HEK293 (cell line): ENCODE results near the gene MPV17L2.

ENCODE experiments used
- CTCF ChIA-PET: fragments of 350-600 bp; formaldehyde crosslinking; extraction: SDS; loops from one replicate; lab custom pipeline; 2021; ENCODE audit warnings: antibody characterized with exemption; lab: Yijun Ruan, JAX
- POLR2A ChIA-PET: fragments of 300-600 bp; formaldehyde crosslinking; extraction: SDS; loops from one replicate; lab custom pipeline; 2020; ENCODE audit warnings: antibody characterized with exemption, inconsistent platforms; lab: Yijun Ruan, JAX
- H3K27ac ChIP-seq: fragments of 200-500 bp; sonication (Bioruptor generic); 2 replicates; pipeline ENCODE4 v1.5.1; 2014; ENCODE audit warnings: low read depth, low read length, control low read depth, inconsistent platforms; ENCODE audit errors: extremely low read depth
- H3K36me3 ChIP-seq, 2 experiments: fragments of 200-500 bp in 1 of 2; sonication (Bioruptor generic) in 1 of 2; 1 replicate in 1 of 2; 2 replicates in 1 of 2; pipeline ENCODE4 v1.5.1; 2014 to 2017; ENCODE audit warnings: inconsistent platforms in 2 of 2, low read length in 2 of 2; ENCODE audit not compliant: control insufficient read depth in 2 of 2, insufficient read depth in 1 of 2
- H3K4me1 ChIP-seq: fragments of 200-500 bp; sonication (Bioruptor generic); 2 replicates; pipeline ENCODE4 v1.5.1; 2014; ENCODE audit warnings: mild to moderate bottlenecking, low read length, inconsistent platforms; ENCODE audit not compliant: control insufficient read depth, insufficient read depth
- H3K4me3 ChIP-seq: 2 replicates; pipeline ENCODE4 v1.5.1; 2011; ENCODE audit warnings: low read depth, mild to moderate bottlenecking, control low read depth, low read length, moderate library complexity
- H3K9me3 ChIP-seq: fragments of 200-500 bp; sonication (Bioruptor generic); 2 replicates; pipeline ENCODE4 v1.5.1; 2014; ENCODE audit warnings: low read depth, low read length, inconsistent platforms; ENCODE audit not compliant: control insufficient read depth, insufficient read depth
- HOXA7 ChIP-seq: sonication (generic); formaldehyde crosslinking; IDR thresholded peaks from 2 replicates; pipeline ENCODE4 v1.8.1; 2022; ENCODE audit warnings: missing genetic modification reagents, borderline replicate concordance
- KLF1 ChIP-seq: fragments of 450-650 bp; formaldehyde crosslinking; IDR thresholded peaks from 2 replicates; pipeline ENCODE4 v1.5.1; 2016; ENCODE audit warnings: missing biosample characterization, missing genetic modification characterization
- KLF8 ChIP-seq: fragments of 450-650 bp; formaldehyde crosslinking; IDR thresholded peaks from 2 replicates; pipeline ENCODE4 v1.5.1; 2016; ENCODE audit warnings: missing biosample characterization, missing genetic modification characterization
- SCRT2 ChIP-seq: fragments of 450-650 bp; formaldehyde crosslinking; IDR thresholded peaks from 2 replicates; pipeline ENCODE4 v1.5.1; 2016; ENCODE audit warnings: missing biosample characterization, missing genetic modification characterization
- SP7 ChIP-seq: fragments of 450-650 bp; formaldehyde crosslinking; IDR thresholded peaks from 2 replicates; pipeline ENCODE4 v1.5.1; 2016; ENCODE audit warnings: missing biosample characterization, missing genetic modification characterization
- ZBTB1 ChIP-seq: fragments of 450-650 bp; formaldehyde crosslinking; IDR thresholded peaks from 2 replicates; pipeline ENCODE4 v1.5.1; 2016; ENCODE audit warnings: missing biosample characterization, missing genetic modification characterization
- ZBTB17 ChIP-seq: fragments of 450-650 bp; formaldehyde crosslinking; IDR thresholded peaks from 2 replicates; pipeline ENCODE4 v1.5.1; 2016; ENCODE audit warnings: missing biosample characterization, missing genetic modification characterization
- ZBTB20 ChIP-seq: fragments of 450-650 bp; formaldehyde crosslinking; IDR thresholded peaks from 2 replicates; pipeline ENCODE4 v1.5.1; 2016; ENCODE audit warnings: missing biosample characterization, missing genetic modification characterization
- ZFP41 ChIP-seq: fragments of 450-650 bp; formaldehyde crosslinking; IDR thresholded peaks from 2 replicates; pipeline ENCODE4 v1.5.1; 2016; ENCODE audit warnings: missing biosample characterization, missing genetic modification characterization, borderline replicate concordance
- ZNF302 ChIP-seq: fragments of 450-650 bp; formaldehyde crosslinking; IDR thresholded peaks from 2 replicates; pipeline ENCODE4 v1.5.1; 2016; ENCODE audit warnings: missing biosample characterization, missing genetic modification characterization, low read depth
- ZNF324 ChIP-seq: fragments of 450-650 bp; formaldehyde crosslinking; IDR thresholded peaks from 2 replicates; pipeline ENCODE4 v1.5.1; 2016; ENCODE audit warnings: missing biosample characterization, missing genetic modification characterization
- ZNF335 ChIP-seq: fragments of 450-650 bp; formaldehyde crosslinking; conservative IDR thresholded peaks from 2 replicates; pipeline ENCODE4 v1.5.1; 2016; ENCODE audit warnings: missing biosample characterization, missing genetic modification characterization
- ZNF501 ChIP-seq: fragments of 450-650 bp; formaldehyde crosslinking; IDR thresholded peaks from 2 replicates; pipeline ENCODE4 v1.5.1; 2016; ENCODE audit warnings: missing biosample characterization, missing genetic modification characterization
- ZNF544 ChIP-seq: fragments of 450-650 bp; formaldehyde crosslinking; IDR thresholded peaks from 2 replicates; pipeline ENCODE4 v1.5.0; 2017; ENCODE audit warnings: missing biosample characterization, missing genetic modification characterization
- ZNF600 ChIP-seq: fragments of 450-650 bp; formaldehyde crosslinking; IDR thresholded peaks from 2 replicates; pipeline ENCODE4 v1.5.1; 2016; ENCODE audit warnings: missing biosample characterization, missing genetic modification characterization
- ZNF701 ChIP-seq: fragments of 450-650 bp; formaldehyde crosslinking; IDR thresholded peaks from 2 replicates; pipeline ENCODE4 v1.5.1; 2016; ENCODE audit warnings: missing biosample characterization, missing genetic modification characterization
- ZNF843 ChIP-seq: fragments of 450-650 bp; formaldehyde crosslinking; IDR thresholded peaks from 2 replicates; pipeline ENCODE4 v1.5.1; 2016; ENCODE audit warnings: missing biosample characterization, missing genetic modification characterization
- TF ChIP-seq, protein P1 (sequence below): fragments of 450-650 bp; formaldehyde crosslinking; conservative IDR thresholded peaks from 2 replicates; pipeline ENCODE4 v1.5.1; 2016; ENCODE audit warnings: low read depth, missing biosample characterization, missing genetic modification characterization
- TF ChIP-seq, protein P2 (sequence below): fragments of 450-650 bp; formaldehyde crosslinking; IDR thresholded peaks from 2 replicates; pipeline ENCODE4 v1.5.1; 2016; ENCODE audit warnings: missing biosample characterization, missing genetic modification characterization
- TF ChIP-seq, protein P3 (sequence below): sonication (generic); formaldehyde crosslinking; IDR thresholded peaks from 2 replicates; pipeline ENCODE4 v1.8.1; 2022; ENCODE audit warnings: mild to moderate bottlenecking, moderate library complexity, missing genetic modification reagents
- TF ChIP-seq, protein P4 (sequence below): fragments of 450-650 bp; formaldehyde crosslinking; IDR thresholded peaks from 2 replicates; pipeline ENCODE4 v1.5.1; 2017; ENCODE audit warnings: missing biosample characterization, missing genetic modification characterization

The MPV17L2 gene

DNA sequence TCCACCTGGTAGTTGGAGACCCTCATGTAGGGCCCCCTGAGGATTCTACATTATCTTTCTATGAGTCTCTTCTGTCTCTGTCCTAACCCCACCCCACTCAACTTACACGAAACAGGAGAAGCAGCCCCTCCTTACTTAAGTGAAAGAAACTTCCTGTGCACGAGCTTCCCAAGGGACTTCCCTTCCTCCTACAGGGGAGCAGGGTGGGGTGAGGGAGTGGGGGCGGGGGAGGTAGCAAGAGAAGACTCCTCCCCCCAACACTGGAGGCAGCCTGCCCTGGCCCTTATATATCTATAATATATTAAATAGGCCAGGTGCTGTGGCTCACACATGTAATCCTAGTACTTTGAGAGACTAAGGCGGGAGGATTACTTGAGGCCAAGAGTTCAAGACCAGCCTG lies 38.8 kb downstream of the MPV17L2 start:
- TF ChIP-seq KLF1 (tag by site-specific recombination) (0 out of 2 replicates have a peak, but pooled peaks have one; percentile 19), ZNF701 (tag by site-specific recombination) (no peak)
- Histone ChIP-seq H3K4me3 (no peak overlapping the region), H3K27ac (no peak overlapping the region), H3K36me3 (no peaks in the 10 kb centered on the region), H3K4me1 (no peaks in the 10 kb centered on the region), H3K9me3 (no peaks in the 10 kb centered on the region)
- ChIA-PET POLR2A (interaction anchor here (0.6 to 1.2 kb wide), 3 partner anchors 9 to 115 kb away, joined by 3 read pairs; partner anchors contain the start of gene JUND), CTCF (interaction anchor here (0.6 to 0.9 kb wide), 2 partner anchors 26 to 67 kb away, joined by 3 to 4 read pairs; no protein-coding TSS in a partner anchor)

DNA sequence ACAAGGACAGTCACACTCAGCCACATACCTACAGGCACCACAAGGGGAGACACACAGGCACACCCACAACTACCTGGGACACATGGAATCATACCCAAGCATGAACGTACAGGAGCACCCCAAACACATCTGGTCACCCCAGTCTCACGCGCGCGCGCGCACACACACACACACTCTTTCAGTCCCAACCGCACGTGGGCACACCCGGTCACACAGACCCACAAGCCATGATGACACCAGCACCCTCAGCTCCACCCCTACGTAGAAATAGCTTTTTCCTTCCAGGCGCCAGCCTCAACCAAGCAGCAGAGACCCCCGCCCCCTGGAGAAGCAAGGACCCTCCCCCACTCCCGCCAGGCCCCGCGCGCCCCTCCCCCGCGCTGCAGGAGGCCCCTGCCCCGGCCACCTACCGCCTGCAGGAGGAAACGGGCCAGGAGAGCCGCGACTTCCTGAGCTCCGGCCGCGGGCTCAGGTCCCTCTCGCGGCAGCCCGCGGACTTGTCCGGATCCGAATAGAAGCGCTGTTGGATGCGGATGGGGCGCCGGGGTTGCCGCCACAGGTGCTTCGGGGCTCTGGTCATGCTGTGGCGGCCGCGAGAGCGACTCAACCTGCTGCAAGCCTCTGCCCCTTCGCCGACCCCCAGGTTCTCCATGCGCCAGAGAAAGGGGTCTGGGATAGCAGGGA lies 39.7 kb downstream of the MPV17L2 start:
- no peaks in the 10 kb centered on the region for H3K36me3 ChIP-seq
- TF ChIP-seq ZNF843 (tag by site-specific recombination), result 0 out of 2 replicates have a peak, but pooled peaks have one; percentile 20
- TF ChIP-seq ZNF600 (tag by site-specific recombination), result peak; percentile 88
- TF ChIP-seq ZNF324, result no peak
- 0 out of 2 replicates have a peak, but pooled peaks have one; percentile 32 for TF ChIP-seq ZBTB17 (tag by site-specific recombination)
- TF ChIP-seq ZNF501 (tag by site-specific recombination), result no peak
- peak; percentile 47; the same call in 1 of the 2 replicates for TF ChIP-seq ZBTB20
- TF ChIP-seq ZNF335 (tag by site-specific recombination), result peak; percentile 72
- TF ChIP-seq, protein P1, sequence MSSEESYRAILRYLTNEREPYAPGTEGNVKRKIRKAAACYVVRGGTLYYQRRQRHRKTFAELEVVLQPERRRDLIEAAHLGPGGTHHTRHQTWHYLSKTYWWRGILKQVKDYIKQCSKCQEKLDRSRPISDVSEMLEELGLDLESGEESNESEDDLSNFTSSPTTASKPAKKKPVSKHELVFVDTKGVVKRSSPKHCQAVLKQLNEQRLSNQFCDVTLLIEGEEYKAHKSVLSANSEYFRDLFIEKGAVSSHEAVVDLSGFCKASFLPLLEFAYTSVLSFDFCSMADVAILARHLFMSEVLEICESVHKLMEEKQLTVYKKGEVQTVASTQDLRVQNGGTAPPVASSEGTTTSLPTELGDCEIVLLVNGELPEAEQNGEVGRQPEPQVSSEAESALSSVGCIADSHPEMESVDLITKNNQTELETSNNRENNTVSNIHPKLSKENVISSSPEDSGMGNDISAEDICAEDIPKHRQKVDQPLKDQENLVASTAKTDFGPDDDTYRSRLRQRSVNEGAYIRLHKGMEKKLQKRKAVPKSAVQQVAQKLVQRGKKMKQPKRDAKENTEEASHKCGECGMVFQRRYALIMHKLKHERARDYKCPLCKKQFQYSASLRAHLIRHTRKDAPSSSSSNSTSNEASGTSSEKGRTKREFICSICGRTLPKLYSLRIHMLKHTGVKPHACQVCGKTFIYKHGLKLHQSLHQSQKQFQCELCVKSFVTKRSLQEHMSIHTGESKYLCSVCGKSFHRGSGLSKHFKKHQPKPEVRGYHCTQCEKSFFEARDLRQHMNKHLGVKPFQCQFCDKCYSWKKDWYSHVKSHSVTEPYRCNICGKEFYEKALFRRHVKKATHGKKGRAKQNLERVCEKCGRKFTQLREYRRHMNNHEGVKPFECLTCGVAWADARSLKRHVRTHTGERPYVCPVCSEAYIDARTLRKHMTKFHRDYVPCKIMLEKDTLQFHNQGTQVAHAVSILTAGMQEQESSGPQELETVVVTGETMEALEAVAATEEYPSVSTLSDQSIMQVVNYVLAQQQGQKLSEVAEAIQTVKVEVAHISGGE (tag by site-specific recombination), result peak; percentile 21; the same call in 1 of the 2 replicates
- TF ChIP-seq SCRT2 (tag by site-specific recombination), result peak; percentile 92
- no peaks in the 10 kb centered on the region for H3K4me1 ChIP-seq
- no peak overlapping the region; the same call in 1 of the 2 replicates for H3K4me3 ChIP-seq
- POLR2A ChIA-PET, result interaction anchor here (0.6 to 1.2 kb wide), 6 partner anchors 8 to 114 kb away, joined by 3 to 4 read pairs (median 3); no protein-coding TSS in a partner anchor
- no peaks in the 10 kb centered on the region for H3K9me3 ChIP-seq
- H3K27ac ChIP-seq, result no peak overlapping the region
- CTCF ChIA-PET, result interaction anchor here (0.6 to 1.2 kb wide), 3 partner anchors 19 to 46 kb away, joined by 4 read pairs; no protein-coding TSS in a partner anchor

DNA sequence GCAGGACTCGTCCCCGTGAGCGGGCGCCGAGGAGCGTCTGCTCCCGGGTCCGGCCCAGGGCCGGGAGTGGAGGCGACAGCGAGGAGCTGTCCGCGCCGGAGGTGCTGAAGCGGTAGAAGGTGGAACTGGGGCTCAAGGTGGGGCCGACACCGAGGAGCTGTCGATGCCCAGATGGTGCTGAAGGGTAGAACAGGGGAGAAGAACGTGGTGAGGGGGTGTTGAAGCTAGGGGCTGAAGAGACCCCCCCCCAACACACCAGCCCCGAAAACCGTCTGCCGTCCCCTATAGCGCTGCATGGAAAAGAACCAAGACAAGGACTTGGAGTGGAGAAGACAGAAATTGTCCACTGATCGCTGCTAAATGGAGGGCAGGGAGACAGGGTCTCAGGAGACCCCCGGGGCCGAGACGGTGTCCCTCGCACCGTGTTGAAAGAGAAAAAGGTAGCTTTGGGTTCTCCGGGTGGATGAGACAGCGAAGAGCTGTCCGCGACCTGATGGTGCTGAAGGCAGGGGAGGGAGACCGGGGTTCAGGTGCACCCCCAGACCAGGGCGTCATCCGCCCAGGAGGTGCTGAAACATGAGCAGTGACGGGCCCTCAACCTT lies 40.3 kb downstream of the MPV17L2 start:
- POLR2A ChIA-PET, result interaction anchor here (0.6 to 1.2 kb wide), 5 partner anchors 9 to 46 kb away, joined by 3 to 5 read pairs (median 3); no protein-coding TSS in a partner anchor
- TF ChIP-seq, protein P2, sequence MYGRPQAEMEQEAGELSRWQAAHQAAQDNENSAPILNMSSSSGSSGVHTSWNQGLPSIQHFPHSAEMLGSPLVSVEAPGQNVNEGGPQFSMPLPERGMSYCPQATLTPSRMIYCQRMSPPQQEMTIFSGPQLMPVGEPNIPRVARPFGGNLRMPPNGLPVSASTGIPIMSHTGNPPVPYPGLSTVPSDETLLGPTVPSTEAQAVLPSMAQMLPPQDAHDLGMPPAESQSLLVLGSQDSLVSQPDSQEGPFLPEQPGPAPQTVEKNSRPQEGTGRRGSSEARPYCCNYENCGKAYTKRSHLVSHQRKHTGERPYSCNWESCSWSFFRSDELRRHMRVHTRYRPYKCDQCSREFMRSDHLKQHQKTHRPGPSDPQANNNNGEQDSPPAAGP (tag by site-specific recombination), result peak; percentile 44; the same call in 1 of the 2 replicates
- TF ChIP-seq SP7 (tag by site-specific recombination) (peak; percentile 43; the same call in 1 of the 2 replicates), ZFP41 (tag by site-specific recombination) (no peak), ZNF544 (tag by site-specific recombination) (no peak), HOXA7 (CRISPR knock-in tag) (no peak), KLF8 (tag by site-specific recombination) (peak; percentile 30; the same call in 1 of the 2 replicates), ZBTB1 (tag by site-specific recombination) (0 out of 2 replicates have a peak, but pooled peaks have one; percentile 22), ZNF302 (tag by site-specific recombination) (no peak)
- TF ChIP-seq, protein P3, sequence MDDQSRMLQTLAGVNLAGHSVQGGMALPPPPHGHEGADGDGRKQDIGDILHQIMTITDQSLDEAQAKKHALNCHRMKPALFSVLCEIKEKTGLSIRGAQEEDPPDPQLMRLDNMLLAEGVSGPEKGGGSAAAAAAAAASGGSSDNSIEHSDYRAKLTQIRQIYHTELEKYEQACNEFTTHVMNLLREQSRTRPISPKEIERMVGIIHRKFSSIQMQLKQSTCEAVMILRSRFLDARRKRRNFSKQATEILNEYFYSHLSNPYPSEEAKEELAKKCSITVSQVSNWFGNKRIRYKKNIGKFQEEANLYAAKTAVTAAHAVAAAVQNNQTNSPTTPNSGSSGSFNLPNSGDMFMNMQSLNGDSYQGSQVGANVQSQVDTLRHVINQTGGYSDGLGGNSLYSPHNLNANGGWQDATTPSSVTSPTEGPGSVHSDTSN (CRISPR knock-in tag), result peak; percentile 87
- TF ChIP-seq, protein P4, sequence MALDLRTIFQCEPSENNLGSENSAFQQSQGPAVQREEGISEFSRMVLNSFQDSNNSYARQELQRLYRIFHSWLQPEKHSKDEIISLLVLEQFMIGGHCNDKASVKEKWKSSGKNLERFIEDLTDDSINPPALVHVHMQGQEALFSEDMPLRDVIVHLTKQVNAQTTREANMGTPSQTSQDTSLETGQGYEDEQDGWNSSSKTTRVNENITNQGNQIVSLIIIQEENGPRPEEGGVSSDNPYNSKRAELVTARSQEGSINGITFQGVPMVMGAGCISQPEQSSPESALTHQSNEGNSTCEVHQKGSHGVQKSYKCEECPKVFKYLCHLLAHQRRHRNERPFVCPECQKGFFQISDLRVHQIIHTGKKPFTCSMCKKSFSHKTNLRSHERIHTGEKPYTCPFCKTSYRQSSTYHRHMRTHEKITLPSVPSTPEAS (tag by site-specific recombination), result no peak

More for the DNA sequence above, 40.3 kb downstream of the MPV17L2 start:
- H3K9me3 ChIP-seq, result no peaks in the 10 kb centered on the region
- H3K27ac ChIP-seq, result no peak overlapping the region
- H3K4me3 ChIP-seq, result no peak overlapping the region; the same call in 1 of the 2 replicates
- H3K4me1 ChIP-seq, result no peaks in the 10 kb centered on the region
- H3K36me3 ChIP-seq, result no peaks in the 10 kb centered on the region
- CTCF ChIA-PET, result interaction anchor here (0.6 to 1.2 kb wide), 3 partner anchors 25 to 56 kb away, joined by 3 to 4 read pairs (median 4); no protein-coding TSS in a partner anchor
